Stomach (tissue), 9 donors: ENCODE data around the gene SYNPR. TPM values are rescaled to one million over a fixed set of nuclear protein-coding genes. Genes with fewer than 3 reads are reported as not detected.

Experiments
- DNase-seq, 2 donors: peaks; one replicate each; pipeline versions ENCODE4 v3.0.0 to v3.0.0-alpha.2; 2013 to 2019
- H3K27ac ChIP-seq, 5 donors: fragments of 200-600 bp in 4 of 5; sonication (generic) in 4 of 5; one replicate each; pipeline ENCODE4 v1.5.1; 2013 to 2019; ENCODE audit warnings: mild to moderate bottlenecking in 1 of 5, moderate library complexity in 1 of 5
- H3K27me3 ChIP-seq, 3 donors: fragments of 200-600 bp; sonication (generic); one replicate each; pipeline ENCODE4 v1.5.1; 2017 to 2019; ENCODE audit warnings: mixed run types in 1 of 3
- H3K36me3 ChIP-seq, 4 donors: fragments of 200-600 bp; sonication (generic); 1 replicate in 3 of 4; 2 replicates in 1 of 4; pipeline ENCODE4 v1.5.1; 2016 to 2019
- H3K4me1 ChIP-seq, 4 donors: fragments of 200-600 bp; sonication (generic); one replicate each; pipeline ENCODE4 v1.5.1; 2016 to 2019
- H3K4me3 ChIP-seq, 4 donors: fragments of 200-600 bp; sonication (generic) in 3 of 4; one replicate each; pipeline ENCODE4 v1.5.1; 2016 to 2019; ENCODE audit warnings: mild to moderate bottlenecking in 1 of 4
- H3K9me3 ChIP-seq, 4 donors: fragments of 200-600 bp; sonication (generic); one replicate each; pipeline ENCODE4 v1.5.1; 2016 to 2019
- EP300 ChIP-seq: sonication (generic); formaldehyde crosslinking; IDR thresholded peaks from one replicate; pipeline ENCODE4 v1.6.1; 2017; ENCODE audit warnings: antibody characterized with exemption
- POLR2A ChIP-seq, 4 donors: fragments of 450-650 bp; IDR thresholded peaks; one replicate each; pipeline ENCODE4 v1.6.1; 2016; ENCODE audit warnings: antibody characterized with exemption in 4 of 4, control low read depth in 2 of 4, mild to moderate bottlenecking in 1 of 4, moderate library complexity in 1 of 4
- POLR2AphosphoS5 ChIP-seq, 3 donors: sonication (generic); formaldehyde crosslinking; IDR thresholded peaks; one replicate each; pipeline ENCODE4 v1.6.1; 2016; ENCODE audit warnings: antibody characterized with exemption in 3 of 3
- WGBS, 5 donors: extraction: QIAGEN DNeasy Blood & Tissue Kit in 3 of 5; methylation state at CpG; one replicate each; pipeline versions ENCODE4 v1.1.5 to v1.1.7; 2013 to 2018; 5-methylcytosine and 5-hydroxymethylcytosine counted together
- intact Hi-C: fragments of 100-400 bp; cut with DNase I; formaldehyde crosslinking; loops from one replicate; pipeline ENCODE4 v1.15.1; 2023; ENCODE audit warnings: low total_unique reads
- polyA plus RNA-seq, 3 donors: library from polyadenylated mRNA; stranded (reverse); fragments of 200-250 nt; gene quantifications; one replicate each; pipeline ENCODE4 v1.2.3, GENCODE V29; 2013
- total RNA-seq, 5 donors: library from RNA; depleted of rRNA; stranded (reverse); fragments of >200 nt; gene quantifications; one replicate each; pipeline versions ENCODE4 v1.1.0 to v1.2.3, GENCODE V29; 2014 to 2016
- TF ChIP-seq, protein P1 (sequence below), 7 experiments: fragments of 450-650 bp in 4 of 7; fragments of 200-600 bp in 3 of 7; sonication (generic) in 3 of 7; IDR thresholded peaks; one replicate each; pipeline ENCODE4 v1.5.1; 2016 to 2019; ENCODE audit warnings: antibody characterized with exemption in 7 of 7, control low read depth in 2 of 7, mild to moderate bottlenecking in 1 of 7
- donor health status: healthy with polysubstance abuse.
- donor health status: Bipolar disorder and iron deficiency.
- donor health status: healthy.

The SYNPR gene
- total and polyA plus RNA-seq, 8 donors: 0.13 to 1.7 (median 0.31) TPM; not detected in 3

DNA sequence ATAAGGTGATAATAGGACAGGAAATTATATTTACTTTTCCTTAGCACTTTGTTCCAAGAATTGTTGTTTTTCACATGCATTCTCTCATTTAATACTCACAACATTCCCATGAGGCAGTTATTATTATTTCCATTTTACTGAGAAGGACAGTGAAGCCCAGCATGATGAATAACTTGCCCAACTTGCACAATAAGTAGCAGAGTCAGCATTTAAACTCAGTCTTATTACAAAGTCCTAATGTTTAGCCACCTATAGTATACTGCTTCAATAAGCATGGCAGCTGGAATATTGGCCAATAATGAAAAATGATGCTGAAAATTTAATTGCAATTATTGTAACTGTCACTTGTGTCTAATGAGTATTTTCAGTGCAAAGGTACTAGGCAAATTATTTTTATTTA lies 45.7 kb downstream of the SYNPR start:
- no peaks in the 10 kb centered on the region for H3K27me3 ChIP-seq
- no peaks in the 10 kb centered on the region for H3K9me3 ChIP-seq
- peaks cover 0 to 6% (median 0%) of the 10 kb centered on the region in 4 donors for H3K4me1 ChIP-seq
- no peak for DNase-seq
- no peak overlapping the region for H3K27ac ChIP-seq
- TF ChIP-seq POLR2A (IDR thresholded peaks at IDR 0.05): no peak
- TF ChIP-seq, protein P1, sequence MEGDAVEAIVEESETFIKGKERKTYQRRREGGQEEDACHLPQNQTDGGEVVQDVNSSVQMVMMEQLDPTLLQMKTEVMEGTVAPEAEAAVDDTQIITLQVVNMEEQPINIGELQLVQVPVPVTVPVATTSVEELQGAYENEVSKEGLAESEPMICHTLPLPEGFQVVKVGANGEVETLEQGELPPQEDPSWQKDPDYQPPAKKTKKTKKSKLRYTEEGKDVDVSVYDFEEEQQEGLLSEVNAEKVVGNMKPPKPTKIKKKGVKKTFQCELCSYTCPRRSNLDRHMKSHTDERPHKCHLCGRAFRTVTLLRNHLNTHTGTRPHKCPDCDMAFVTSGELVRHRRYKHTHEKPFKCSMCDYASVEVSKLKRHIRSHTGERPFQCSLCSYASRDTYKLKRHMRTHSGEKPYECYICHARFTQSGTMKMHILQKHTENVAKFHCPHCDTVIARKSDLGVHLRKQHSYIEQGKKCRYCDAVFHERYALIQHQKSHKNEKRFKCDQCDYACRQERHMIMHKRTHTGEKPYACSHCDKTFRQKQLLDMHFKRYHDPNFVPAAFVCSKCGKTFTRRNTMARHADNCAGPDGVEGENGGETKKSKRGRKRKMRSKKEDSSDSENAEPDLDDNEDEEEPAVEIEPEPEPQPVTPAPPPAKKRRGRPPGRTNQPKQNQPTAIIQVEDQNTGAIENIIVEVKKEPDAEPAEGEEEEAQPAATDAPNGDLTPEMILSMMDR (IDR thresholded peaks at IDR 0.05): no peak
- no peak for TF ChIP-seq EP300
- TF ChIP-seq POLR2AphosphoS5 (IDR thresholded peaks at IDR 0.05): no peak
- no peaks in the 10 kb centered on the region for H3K36me3 ChIP-seq
- H3K4me3 ChIP-seq: no peak overlapping the region
- intact Hi-C loops: no loop called here

DNA sequence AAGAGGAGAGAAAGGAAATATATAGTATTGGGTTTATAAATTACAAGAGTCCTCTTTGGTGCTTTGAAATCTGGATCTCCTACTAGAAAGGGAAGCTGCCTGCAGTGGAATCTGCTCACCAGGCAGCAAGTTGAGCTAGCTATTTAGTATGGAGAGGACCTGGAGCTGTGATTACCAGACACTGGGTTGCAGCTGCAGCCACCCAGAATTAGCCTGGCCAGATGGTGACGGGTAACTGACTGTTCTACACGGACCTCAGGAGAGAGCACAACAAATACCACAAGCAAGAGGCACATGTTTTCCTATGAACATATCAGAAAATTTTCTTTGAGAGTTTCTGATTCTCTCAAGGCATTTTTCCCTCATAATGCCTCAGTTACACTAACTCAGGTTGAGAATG lies 46.5 kb downstream of the SYNPR start:
- Histone ChIP-seq H3K9me3 (no peaks in the 10 kb centered on the region), H3K4me1 (peaks cover 0 to 8% (median 0%) of the 10 kb centered on the region in 4 donors), H3K27me3 (no peaks in the 10 kb centered on the region), H3K4me3 (no peak overlapping the region), H3K27ac (no peak overlapping the region), H3K36me3 (no peaks in the 10 kb centered on the region)
- 68 to 80% (median 76%) methylated on average over 2 of the region's 2 CpGs for WGBS, 5 donors
- intact Hi-C loops: no loop called here
- DNase-seq: no peak
- TF ChIP-seq EP300: no peak
- no peak for TF ChIP-seq POLR2A (IDR thresholded peaks at IDR 0.05)
- TF ChIP-seq, protein P1 (IDR thresholded peaks at IDR 0.05): no peak
- TF ChIP-seq POLR2AphosphoS5 (IDR thresholded peaks at IDR 0.05): no peak

DNA sequence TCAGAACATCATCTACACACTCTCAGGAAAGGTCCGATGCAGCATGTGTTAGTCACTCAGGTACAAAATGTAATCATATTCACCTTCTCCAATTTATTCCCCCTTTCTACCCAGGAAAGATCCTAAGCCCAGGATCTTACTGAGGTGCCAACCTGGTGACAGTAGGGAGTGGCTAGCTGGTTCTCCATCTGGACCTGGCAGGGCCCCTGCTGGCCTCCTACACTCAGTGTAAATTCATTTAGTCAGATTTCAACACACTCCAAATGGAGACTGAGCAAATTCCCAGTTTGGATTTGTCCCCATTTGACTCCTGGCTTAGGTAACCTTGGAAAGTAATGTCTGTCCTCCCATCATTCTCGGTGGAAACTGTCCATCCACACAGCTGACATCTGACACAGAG lies 47.3 kb downstream of the SYNPR start:
- TF ChIP-seq POLR2A (IDR thresholded peaks at IDR 0.05) (no peak), EP300 (no peak)
- TF ChIP-seq, protein P1 (IDR thresholded peaks at IDR 0.05): no peak
- H3K4me3 ChIP-seq: no peak overlapping the region
- intact Hi-C loops: no loop called here
- H3K9me3 ChIP-seq: no peaks in the 10 kb centered on the region
- peaks cover 0 to 8% (median 0%) of the 10 kb centered on the region in 4 donors for H3K4me1 ChIP-seq
- H3K36me3 ChIP-seq: no peaks in the 10 kb centered on the region
- WGBS, 5 donors: 86 to 89% (median 89%) methylated on average over 2 of the region's 2 CpGs
- no peak overlapping the region for H3K27ac ChIP-seq
- DNase-seq: no peak
- H3K27me3 ChIP-seq: no peaks in the 10 kb centered on the region

DNA sequence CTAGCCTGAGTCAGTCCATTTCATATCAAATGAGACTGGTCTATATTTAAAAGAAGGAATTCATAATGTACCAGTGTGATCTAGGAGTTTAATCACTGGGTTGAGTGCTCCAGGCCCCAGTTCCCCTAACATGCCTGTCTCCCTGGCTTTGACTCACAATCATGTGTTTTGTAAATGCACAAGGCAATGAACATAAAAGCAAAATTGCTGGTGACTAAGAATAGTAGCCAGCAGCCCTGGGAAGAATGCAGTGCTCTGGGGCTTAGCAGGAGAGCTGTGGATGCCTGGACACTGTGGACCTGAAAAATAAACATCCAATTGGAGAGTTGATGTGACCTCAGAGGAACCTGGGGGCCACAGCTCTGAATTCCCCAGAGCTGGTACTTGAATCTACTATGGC lies 50.3 kb downstream of the SYNPR start:
- TF ChIP-seq, protein P1 (IDR thresholded peaks at IDR 0.05): no peak
- TF ChIP-seq POLR2A (IDR thresholded peaks at IDR 0.05): no peak
- no peak for TF ChIP-seq EP300
- no peak for TF ChIP-seq POLR2AphosphoS5 (IDR thresholded peaks at IDR 0.05)
- no peaks in the 10 kb centered on the region for H3K27me3 ChIP-seq
- intact Hi-C loops: no loop called here
- no peaks in the 10 kb centered on the region for H3K36me3 ChIP-seq
- no peak overlapping the region for H3K27ac ChIP-seq
- H3K9me3 ChIP-seq: no peaks in the 10 kb centered on the region
- no peak overlapping the region for H3K4me3 ChIP-seq
- peaks cover 0 to 8% (median 0%) of the 10 kb centered on the region in 4 donors for H3K4me1 ChIP-seq
- DNase-seq: no peak
